ENCODE data around the gene PPP3R1. TPM values are rescaled to one million over a fixed set of nuclear protein-coding genes. Genes with fewer than 3 reads are reported as not detected.

The PPP3R1 gene
- total and polyA plus RNA-seq, 2 donors (not counting 3 experiments of a cell fraction or from before 2014, with no cell fraction given): 8.4 to 62.2 TPM

DNA sequence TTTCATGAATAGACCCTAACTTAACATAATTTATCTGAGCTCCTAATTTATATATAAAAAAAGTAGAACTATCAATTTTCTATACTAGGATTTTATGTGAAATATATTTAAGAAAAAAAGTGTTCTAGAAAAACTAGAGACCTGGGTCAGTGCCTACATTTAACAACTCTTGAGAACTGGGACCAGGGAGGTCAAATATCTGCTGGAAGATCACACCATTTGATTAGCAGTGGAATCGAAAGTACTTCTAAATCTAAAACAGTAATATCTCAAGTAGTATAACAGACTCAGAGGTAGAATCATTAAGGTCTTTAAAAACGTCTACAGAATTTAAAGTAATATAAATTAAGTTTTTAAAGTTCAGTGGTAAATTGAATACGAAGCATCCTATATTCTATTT, 34.6 kb downstream of the PPP3R1 start:
- Histone ChIP-seq H3K4me1 (ENCODE audit: control insufficient read depth, extremely low read depth, insufficient read depth, low read length) (peaks cover 5% of the 10 kb centered on the region), H3K9me3 (replicated peaks; ENCODE audit: control insufficient read depth, insufficient read depth, low read length) (no peaks in the 10 kb centered on the region), H3K9me1 (replicated peaks; ENCODE audit: control insufficient read depth, extremely low read depth, insufficient read depth, low read length) (no peaks in the 10 kb centered on the region), H3K79me2 (ENCODE audit: control insufficient read depth, insufficient read depth, low read length) (peaks cover 99% of the 10 kb centered on the region), H3K36me3 (ENCODE audit: control insufficient read depth in 2 of 2, extremely low read depth in 1 of 2, insufficient read depth in 2 of 2, low read length in 2 of 2) (no peaks in the 10 kb centered on the region), H2AFZ (ENCODE audit: low read depth, low read length) (no peak overlapping the region), H3K27me3 (ENCODE audit: control insufficient read depth in 2 of 2, insufficient read depth in 2 of 2, low read length in 2 of 2) (no peaks in the 10 kb centered on the region), H3K27ac (ENCODE audit: insufficient read depth, low read depth, low read length) (no peak overlapping the region), H3K4me2 (ENCODE audit: insufficient read depth, low read length) (no peak overlapping the region), H3K9ac (replicated peaks; ENCODE audit: extremely low read depth, insufficient read depth, low read length) (no peak overlapping the region), H4K20me1 (replicated peaks; ENCODE audit: control insufficient read depth, extremely low read depth, insufficient read depth, low read length) (peaks cover 8% of the 10 kb centered on the region), H3K4me3 (replicated peaks in 1 of 3; ENCODE audit: insufficient read depth in 1 of 3, low read depth in 1 of 3, low read length in 3 of 3) (no peak overlapping the region)
- ChIA-PET CTCF (interaction anchor here (0.7 to 3.4 kb wide), 7 partner anchors 13 to 140 kb away, joined by 3 to 33 read pairs (median 3); no protein-coding TSS in a partner anchor), POLR2A (no interaction called here)
- no peak for FAIRE-seq
- TF ChIP-seq EZH2 (IDR thresholded peaks at IDR 0.05; ENCODE audit: borderline replicate concordance, low read depth, low read length, severe bottlenecking): no peak
- no peak for TF ChIP-seq POLR2AphosphoS5 (IDR thresholded peaks at IDR 0.05; ENCODE audit: insufficient read depth, low read depth, low read length)
- TF ChIP-seq FOS (IDR thresholded peaks at IDR 0.05; ENCODE audit: borderline replicate concordance, insufficient read depth, low read length): no peak
- no peak for TF ChIP-seq POLR2A (IDR thresholded peaks at IDR 0.05; ENCODE audit: low read depth, low read length)
- TF ChIP-seq CTCF (IDR thresholded peaks at IDR 0.05; ENCODE audit: extremely low read depth in 1 of 2, insufficient read depth in 1 of 2, low read depth in 1 of 2, low read length in 2 of 2): no peak
- no peak for TF ChIP-seq JUN (IDR thresholded peaks at IDR 0.05; ENCODE audit: borderline replicate concordance, insufficient read depth, insufficient read length, low read depth)
- no peak for TF ChIP-seq GATA2 (IDR thresholded peaks at IDR 0.05; ENCODE audit: insufficient read depth, insufficient read length, low read depth, low read length)
- TF ChIP-seq MYC (IDR thresholded peaks at IDR 0.05; ENCODE audit: low read depth, low read length): no peak
- dilution Hi-C loops (cut with MboI; ENCODE audit: extremely low pct_ligation_motif_present, low sequenced_read_pairs): no loop called here
- no peak for DNase-seq (ENCODE audit: low read depth, low spot score)
- intact Hi-C loops (cut with micrococcal nuclease): no loop called here
- BruUV-seq (replicated peaks): no TSS peak

All from endothelial cell of umbilical vein (primary cell).